ENCODE data around the gene NES.

DNA sequence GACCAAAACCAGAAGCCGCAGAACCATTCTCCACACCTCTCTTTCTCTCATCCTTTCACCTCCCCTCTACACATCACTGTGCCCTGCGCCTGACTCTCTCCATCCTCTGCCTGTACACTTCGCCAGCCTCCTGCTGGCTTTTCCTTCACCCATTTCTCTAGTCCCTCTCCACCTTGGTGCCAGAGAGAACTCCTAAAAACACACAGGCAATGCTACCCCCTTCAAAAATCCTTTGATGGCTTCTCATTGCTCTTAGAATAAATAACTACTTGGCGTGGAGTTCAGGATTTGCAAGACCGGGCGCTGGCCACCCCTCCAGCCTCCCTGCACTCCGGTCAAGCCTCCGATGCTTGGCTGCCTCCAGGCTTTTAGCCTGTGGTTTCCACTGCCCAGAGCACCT lies 19.5 kb upstream of the NES start:
- TF ChIP-seq POLR2AphosphoS5 (IDR thresholded peaks at IDR 0.05; ENCODE audit: low read depth, low read length) (no peak), TCF7L2 (IDR thresholded peaks at IDR 0.05; ENCODE audit: low read depth, low read length) (no peak)
- TF ChIP-seq, protein P1, sequence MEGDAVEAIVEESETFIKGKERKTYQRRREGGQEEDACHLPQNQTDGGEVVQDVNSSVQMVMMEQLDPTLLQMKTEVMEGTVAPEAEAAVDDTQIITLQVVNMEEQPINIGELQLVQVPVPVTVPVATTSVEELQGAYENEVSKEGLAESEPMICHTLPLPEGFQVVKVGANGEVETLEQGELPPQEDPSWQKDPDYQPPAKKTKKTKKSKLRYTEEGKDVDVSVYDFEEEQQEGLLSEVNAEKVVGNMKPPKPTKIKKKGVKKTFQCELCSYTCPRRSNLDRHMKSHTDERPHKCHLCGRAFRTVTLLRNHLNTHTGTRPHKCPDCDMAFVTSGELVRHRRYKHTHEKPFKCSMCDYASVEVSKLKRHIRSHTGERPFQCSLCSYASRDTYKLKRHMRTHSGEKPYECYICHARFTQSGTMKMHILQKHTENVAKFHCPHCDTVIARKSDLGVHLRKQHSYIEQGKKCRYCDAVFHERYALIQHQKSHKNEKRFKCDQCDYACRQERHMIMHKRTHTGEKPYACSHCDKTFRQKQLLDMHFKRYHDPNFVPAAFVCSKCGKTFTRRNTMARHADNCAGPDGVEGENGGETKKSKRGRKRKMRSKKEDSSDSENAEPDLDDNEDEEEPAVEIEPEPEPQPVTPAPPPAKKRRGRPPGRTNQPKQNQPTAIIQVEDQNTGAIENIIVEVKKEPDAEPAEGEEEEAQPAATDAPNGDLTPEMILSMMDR (IDR thresholded peaks at IDR 0.05) = no peak
- TF ChIP-seq, protein P2, sequence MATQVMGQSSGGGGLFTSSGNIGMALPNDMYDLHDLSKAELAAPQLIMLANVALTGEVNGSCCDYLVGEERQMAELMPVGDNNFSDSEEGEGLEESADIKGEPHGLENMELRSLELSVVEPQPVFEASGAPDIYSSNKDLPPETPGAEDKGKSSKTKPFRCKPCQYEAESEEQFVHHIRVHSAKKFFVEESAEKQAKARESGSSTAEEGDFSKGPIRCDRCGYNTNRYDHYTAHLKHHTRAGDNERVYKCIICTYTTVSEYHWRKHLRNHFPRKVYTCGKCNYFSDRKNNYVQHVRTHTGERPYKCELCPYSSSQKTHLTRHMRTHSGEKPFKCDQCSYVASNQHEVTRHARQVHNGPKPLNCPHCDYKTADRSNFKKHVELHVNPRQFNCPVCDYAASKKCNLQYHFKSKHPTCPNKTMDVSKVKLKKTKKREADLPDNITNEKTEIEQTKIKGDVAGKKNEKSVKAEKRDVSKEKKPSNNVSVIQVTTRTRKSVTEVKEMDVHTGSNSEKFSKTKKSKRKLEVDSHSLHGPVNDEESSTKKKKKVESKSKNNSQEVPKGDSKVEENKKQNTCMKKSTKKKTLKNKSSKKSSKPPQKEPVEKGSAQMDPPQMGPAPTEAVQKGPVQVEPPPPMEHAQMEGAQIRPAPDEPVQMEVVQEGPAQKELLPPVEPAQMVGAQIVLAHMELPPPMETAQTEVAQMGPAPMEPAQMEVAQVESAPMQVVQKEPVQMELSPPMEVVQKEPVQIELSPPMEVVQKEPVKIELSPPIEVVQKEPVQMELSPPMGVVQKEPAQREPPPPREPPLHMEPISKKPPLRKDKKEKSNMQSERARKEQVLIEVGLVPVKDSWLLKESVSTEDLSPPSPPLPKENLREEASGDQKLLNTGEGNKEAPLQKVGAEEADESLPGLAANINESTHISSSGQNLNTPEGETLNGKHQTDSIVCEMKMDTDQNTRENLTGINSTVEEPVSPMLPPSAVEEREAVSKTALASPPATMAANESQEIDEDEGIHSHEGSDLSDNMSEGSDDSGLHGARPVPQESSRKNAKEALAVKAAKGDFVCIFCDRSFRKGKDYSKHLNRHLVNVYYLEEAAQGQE (IDR thresholded peaks at IDR 0.05; ENCODE audit: insufficient read depth in 1 of 2, low read depth in 2 of 2, low read length in 1 of 2) = no peak
